Mesendoderm (in vitro differentiated cells): ENCODE measurements around the gene ATXN2L.

Source experiments
- DNase-seq: peaks from one replicate; pipeline ENCODE4 v3.0.0; 2013
- H2AK5ac ChIP-seq: 2 replicates; pipeline ENCODE4 v1.6.1; 2013; ENCODE audit warnings: low read length, inconsistent platforms
- H2BK120ac ChIP-seq: 2 replicates; pipeline ENCODE4 v1.6.1; 2013; ENCODE audit warnings: low read depth, mild to moderate bottlenecking, low read length, moderate library complexity, mixed read lengths
- H2BK15ac ChIP-seq: replicated peaks from 2 replicates; pipeline ENCODE4 v1.6.1; 2013; ENCODE audit warnings: low read depth, mild to moderate bottlenecking, moderate library complexity
- H2BK5ac ChIP-seq: 2 replicates; pipeline ENCODE4 v1.6.1; 2013; ENCODE audit warnings: low read length, inconsistent platforms
- H3K18ac ChIP-seq: 2 replicates; pipeline ENCODE4 v1.6.1; 2013; ENCODE audit warnings: mild to moderate bottlenecking, low read length, mixed read lengths
- H3K23ac ChIP-seq: one replicate; pipeline ENCODE4 v1.6.1; 2013; ENCODE audit warnings: low read length
- H3K27ac ChIP-seq: 2 replicates; pipeline ENCODE4 v1.5.1; 2013; ENCODE audit warnings: low read depth, mild to moderate bottlenecking, inconsistent platforms, low read length, moderate library complexity
- H3K27me3 ChIP-seq: 2 replicates; pipeline ENCODE4 v1.6.1; 2013; ENCODE audit warnings: low read length, control low read depth, mild to moderate bottlenecking, inconsistent platforms; ENCODE audit not compliant: insufficient read depth, poor library complexity
- H3K36me3 ChIP-seq: 2 replicates; pipeline ENCODE4 v1.6.1; 2013; ENCODE audit warnings: low read length, inconsistent platforms; ENCODE audit not compliant: control insufficient read depth, insufficient read depth
- H3K4ac ChIP-seq: one replicate; pipeline ENCODE4 v1.6.1; 2013; ENCODE audit warnings: low read depth, mild to moderate bottlenecking, low read length, moderate library complexity
- H3K4me1 ChIP-seq: 2 replicates; pipeline ENCODE4 v1.6.1; 2013; ENCODE audit warnings: low read depth, low read length, inconsistent platforms; ENCODE audit not compliant: control insufficient read depth
- H3K4me2 ChIP-seq: 2 replicates; pipeline ENCODE4 v1.6.1; 2013; ENCODE audit warnings: low read length
- H3K4me3 ChIP-seq: 2 replicates; pipeline ENCODE4 v1.5.1; 2013; ENCODE audit warnings: mild to moderate bottlenecking, low read length
- H3K56ac ChIP-seq: one replicate; pipeline ENCODE4 v1.6.1; 2013; ENCODE audit warnings: low read length
- H3K79me1 ChIP-seq: 2 replicates; pipeline ENCODE4 v1.6.1; 2013; ENCODE audit warnings: low read length, inconsistent platforms
- H3K79me2 ChIP-seq: 2 replicates; pipeline ENCODE4 v1.6.1; 2013; ENCODE audit warnings: mild to moderate bottlenecking, low read length; ENCODE audit not compliant: control insufficient read depth, insufficient read depth
- H3K9ac ChIP-seq: 2 replicates; pipeline ENCODE4 v1.6.1; 2013; ENCODE audit warnings: low read length, inconsistent platforms
- H4K5ac ChIP-seq: one replicate; pipeline ENCODE4 v1.6.1; 2013; ENCODE audit warnings: low read length
- H4K8ac ChIP-seq: one replicate; pipeline ENCODE4 v1.6.1; 2013; ENCODE audit warnings: low read depth, mild to moderate bottlenecking, control low read depth, low read length, moderate library complexity
- WGBS: extraction: QIAGEN DNeasy Blood & Tissue Kit; methylation state at CpG from one replicate; pipeline ENCODE4 v1.1.7; 2013; ENCODE audit warnings: low lambda C conversion rate, missing lambda C conversion rate; ENCODE audit not compliant: insufficient coverage; ENCODE audit errors: extremely low coverage; 5-methylcytosine and 5-hydroxymethylcytosine counted together

Gene ATXN2L

GRCh38 chr16:28859326-28859725 lies 36.5 kb downstream of the ATXN2L start:
- no peak overlapping the region for H3K4me3 ChIP-seq
- DNase-seq: no peak
- no peak overlapping the region for H4K5ac ChIP-seq
- no peak overlapping the region for H2AK5ac ChIP-seq
- H3K27me3 ChIP-seq: no peaks in the 10 kb centered on the region
- no peak overlapping the region for H3K23ac ChIP-seq
- H3K18ac ChIP-seq: no peak overlapping the region
- H2BK15ac ChIP-seq: no peak overlapping the region
- no peak overlapping the region for H4K8ac ChIP-seq
- no peak overlapping the region for H3K4me2 ChIP-seq
- H2BK120ac ChIP-seq: no peak overlapping the region
- no peak overlapping the region for H3K27ac ChIP-seq
- no CpG with 5 or more reads among the region's 4 CpGs for WGBS
- H3K9ac ChIP-seq: no peak overlapping the region
- H3K36me3 ChIP-seq: no peaks in the 10 kb centered on the region
- peaks cover 4% of the 10 kb centered on the region for H3K79me2 ChIP-seq
- H2BK5ac ChIP-seq: no peak overlapping the region
- H3K4me1 ChIP-seq: no peaks in the 10 kb centered on the region
- H3K56ac ChIP-seq: no peak overlapping the region
- H3K79me1 ChIP-seq: peaks cover 2% of the 10 kb centered on the region
- H3K4ac ChIP-seq: no peak overlapping the region

GRCh38 chr16:28863929-28864793 lies 41.4 kb downstream of the ATXN2L start:
- Histone ChIP-seq H3K4me2 (peak overlapping the region; percentile 82), H3K23ac (no peak overlapping the region), H3K79me1 (peaks cover 14% of the 10 kb centered on the region), H3K18ac (peak overlapping the region; percentile 65), H3K27ac (peak overlapping the region; percentile 95), H2BK15ac (no peak overlapping the region), H3K56ac (peak overlapping the region; percentile 99), H3K9ac (peak overlapping the region; percentile 94), H3K36me3 (peaks cover 3% of the 10 kb centered on the region), H4K5ac (no peak overlapping the region), H2AK5ac (no peak overlapping the region), H3K4ac (peak overlapping the region; percentile 46), H3K4me3 (peak overlapping the region; percentile 99), H4K8ac (peak overlapping the region; percentile 91), H3K4me1 (no peaks in the 10 kb centered on the region), H3K27me3 (no peaks in the 10 kb centered on the region), H2BK120ac (no peak overlapping the region), H3K79me2 (peaks cover 17% of the 10 kb centered on the region), H2BK5ac (no peak overlapping the region)
- no peak for DNase-seq
- no CpG with 5 or more reads among the region's 42 CpGs for WGBS

GRCh38 chr16:28865001-28865688 lies 42.3 kb downstream of the ATXN2L start:
- Histone ChIP-seq H2AK5ac (no peak overlapping the region), H3K4me3 (no peak overlapping the region), H3K4me2 (no peak overlapping the region), H3K9ac (peak overlapping the region; percentile 94), H2BK15ac (no peak overlapping the region), H4K8ac (no peak overlapping the region), H3K36me3 (peaks cover 9% of the 10 kb centered on the region), H2BK120ac (no peak overlapping the region), H2BK5ac (no peak overlapping the region), H3K79me1 (peaks cover 14% of the 10 kb centered on the region), H3K23ac (no peak overlapping the region), H3K4me1 (no peaks in the 10 kb centered on the region), H4K5ac (no peak overlapping the region), H3K56ac (peak overlapping the region; percentile 99), H3K79me2 (peaks cover 17% of the 10 kb centered on the region), H3K4ac (no peak overlapping the region), H3K27me3 (no peaks in the 10 kb centered on the region), H3K27ac (no peak overlapping the region), H3K18ac (no peak overlapping the region)
- no peak for DNase-seq
- no CpG with 5 or more reads among the region's 12 CpGs for WGBS

- H2BK120ac ChIP-seq: no peak overlapping the region
- H3K18ac ChIP-seq: no peak overlapping the region
- no peak overlapping the region for H2AK5ac ChIP-seq
- no peak overlapping the region for H2BK5ac ChIP-seq
- H3K9ac ChIP-seq: no peak overlapping the region
- H3K27me3 ChIP-seq: no peaks in the 10 kb centered on the region
- no peak overlapping the region for H3K27ac ChIP-seq
- peaks cover 17% of the 10 kb centered on the region for H3K79me2 ChIP-seq
- no peak overlapping the region for H3K56ac ChIP-seq
- DNase-seq: no peak
- no peak overlapping the region for H4K8ac ChIP-seq
- H3K4ac ChIP-seq: no peak overlapping the region
- no CpG with 5 or more reads among the region's 32 CpGs for WGBS
- H3K4me1 ChIP-seq: no peaks in the 10 kb centered on the region
- H4K5ac ChIP-seq: no peak overlapping the region
- H3K23ac ChIP-seq: no peak overlapping the region
- H3K79me1 ChIP-seq: peaks cover 14% of the 10 kb centered on the region
- no peak overlapping the region for H2BK15ac ChIP-seq
- H3K4me3 ChIP-seq: no peak overlapping the region
- H3K4me2 ChIP-seq: no peak overlapping the region
- H3K36me3 ChIP-seq: peaks cover 9% of the 10 kb centered on the region
These were observed 43.1 kb downstream of the ATXN2L start for GRCh38 chr16:28865722-28866453.

- no peak overlapping the region for H3K18ac ChIP-seq
- H3K4me2 ChIP-seq: no peak overlapping the region
- H2BK120ac ChIP-seq: no peak overlapping the region
- no peak overlapping the region for H3K27ac ChIP-seq
- WGBS: no CpG with 5 or more reads among the region's 17 CpGs
- no peak overlapping the region for H2AK5ac ChIP-seq
- no peak overlapping the region for H3K56ac ChIP-seq
- no peak overlapping the region for H4K5ac ChIP-seq
- no peak overlapping the region for H2BK5ac ChIP-seq
- no peak overlapping the region for H3K4me3 ChIP-seq
- H2BK15ac ChIP-seq: no peak overlapping the region
- no peak overlapping the region for H3K9ac ChIP-seq
- peaks cover 9% of the 10 kb centered on the region for H3K36me3 ChIP-seq
- peaks cover 17% of the 10 kb centered on the region for H3K79me2 ChIP-seq
- no peaks in the 10 kb centered on the region for H3K4me1 ChIP-seq
- DNase-seq: no peak
- H4K8ac ChIP-seq: no peak overlapping the region
- H3K23ac ChIP-seq: no peak overlapping the region
- no peak overlapping the region for H3K4ac ChIP-seq
- H3K27me3 ChIP-seq: no peaks in the 10 kb centered on the region
- peaks cover 14% of the 10 kb centered on the region for H3K79me1 ChIP-seq
These were observed 43.6 kb downstream of the ATXN2L start for GRCh38 chr16:28866454-28866804.
